ENCODE data around the gene PAPPA2. TPM values are rescaled to one million over a fixed set of nuclear protein-coding genes. Genes with fewer than 3 reads are reported as not detected.

The PAPPA2 gene
- total RNA-seq, 5 donors from 2014 or later (not counting 1 experiment from before 2014, with no cell fraction given) = 0.03 to 0.06 TPM; not detected in 3

DNA sequence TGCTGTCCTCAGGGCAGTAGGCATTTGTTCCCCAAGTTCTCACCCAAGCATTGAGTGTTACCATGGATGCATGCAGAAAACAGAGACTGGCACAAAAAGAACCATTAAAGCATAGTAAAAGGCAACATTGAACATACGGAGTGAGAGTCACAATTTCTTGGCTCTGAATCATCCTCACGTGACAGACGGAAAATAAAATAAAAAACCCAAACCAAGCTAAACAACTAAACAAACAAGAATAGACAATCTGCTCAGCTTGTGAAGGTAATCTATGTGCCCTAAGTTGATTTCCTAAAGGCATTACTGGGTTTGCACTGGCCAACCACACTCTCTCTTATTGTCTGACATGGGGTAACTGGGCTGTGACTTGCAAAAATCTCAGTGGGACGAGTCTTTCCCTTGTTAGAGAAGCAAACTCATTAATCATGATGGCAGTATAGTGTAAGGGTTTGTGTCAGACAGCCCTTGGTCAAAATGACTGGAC lies 395.5 kb downstream of the PAPPA2 start:
- peaks cover 6 to 14% of the 10 kb centered on the region in 2 donors for H3K27me3 Mint-ChIP-seq
- CTCF ChIA-PET = no interaction called here

DNA sequence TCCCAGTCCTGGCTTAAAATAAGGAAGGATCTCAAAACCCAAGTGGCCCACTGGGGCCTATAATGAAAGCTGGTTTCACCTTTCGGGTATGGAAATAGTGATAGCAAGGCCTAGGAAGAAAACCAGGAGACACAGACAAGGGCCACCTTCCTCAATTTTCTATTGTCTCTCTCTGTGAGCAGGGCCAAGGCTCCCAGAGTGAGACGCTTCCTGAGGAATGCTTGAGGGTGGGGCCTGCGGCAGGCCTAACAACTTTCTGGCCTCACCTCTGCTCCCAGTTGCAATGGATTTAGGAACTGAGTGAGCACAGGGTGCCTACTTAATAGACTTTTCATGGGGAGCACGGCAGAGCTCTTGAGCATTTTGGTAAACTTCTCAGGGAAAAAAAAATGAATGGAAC lies 400.6 kb downstream of the PAPPA2 start:
- Histone ChIP-seq H3K27me3 (replicated peaks in 1 of 2; ENCODE audit: control insufficient read depth in 2 of 2, extremely low read depth in 1 of 2, insufficient read depth in 2 of 2, low read length in 1 of 2) (no peaks in the 10 kb centered on the region), H3K9me3 (no peaks in the 10 kb centered on the region), H3K4me1 (ENCODE audit: control insufficient read depth in 1 of 2, extremely low read depth in 1 of 2, insufficient read depth in 2 of 2, low read length in 2 of 2) (no peaks in the 10 kb centered on the region), H3K27ac (ENCODE audit: low read length) (no peak overlapping the region), H3K36me3 (ENCODE audit: control insufficient read depth in 2 of 2, extremely low read depth in 1 of 2, insufficient read depth in 1 of 2, low read length in 1 of 2) (no peaks in the 10 kb centered on the region), H3K4me3 (ENCODE audit: control insufficient read depth in 1 of 2, extremely low read depth in 1 of 2, low read length in 1 of 2) (no peak overlapping the region)
- Mint-ChIP-seq H3K4me3 (no peak overlapping the region), H3K4me1 (no peaks in the 10 kb centered on the region), H3K9me3 (peaks cover 0 to 8% (median 0%) of the 10 kb centered on the region in 3 donors), H3K27ac (no peak overlapping the region), H3K27me3 (peaks cover 3 to 11% of the 10 kb centered on the region in 2 donors), H3K36me3 (no peaks in the 10 kb centered on the region)
- DNase-seq (no peak), ATAC-seq (replicated peaks in 1 of 4) (no peak)
- CTCF ChIA-PET = no interaction called here
- 100% methylated on average over 1 of the region's 4 CpGs for WGBS (ENCODE audit: insufficient coverage)
- POLR2A ChIA-PET = no interaction called here

More for the DNA sequence above, 395.5 kb downstream of the PAPPA2 start:
- WGBS (ENCODE audit: insufficient coverage) = 100% methylated on average over 1 of the region's 4 CpGs
- Mint-ChIP-seq H3K9me3 (peaks cover 0 to 17% (median 4%) of the 10 kb centered on the region in 3 donors), H3K36me3 (no peaks in the 10 kb centered on the region), H3K4me3 (no peak overlapping the region), H3K4me1 (no peaks in the 10 kb centered on the region), H3K27ac (no peak overlapping the region)
- ATAC-seq (replicated peaks in 1 of 4) = no peak
- H3K27me3 ChIP-seq (replicated peaks in 1 of 2; ENCODE audit: control insufficient read depth in 2 of 2, extremely low read depth in 1 of 2, insufficient read depth in 2 of 2, low read length in 1 of 2) = no peaks in the 10 kb centered on the region
- H3K4me3 ChIP-seq (ENCODE audit: control insufficient read depth in 1 of 2, extremely low read depth in 1 of 2, low read length in 1 of 2) = no peak overlapping the region
- H3K27ac ChIP-seq (ENCODE audit: low read length) = no peak overlapping the region
- no peaks in the 10 kb centered on the region for H3K4me1 ChIP-seq (ENCODE audit: control insufficient read depth in 1 of 2, extremely low read depth in 1 of 2, insufficient read depth in 2 of 2, low read length in 2 of 2)
- POLR2A ChIA-PET = no interaction called here
- no peak for DNase-seq
- H3K36me3 ChIP-seq (ENCODE audit: control insufficient read depth in 2 of 2, extremely low read depth in 1 of 2, insufficient read depth in 1 of 2, low read length in 1 of 2) = no peaks in the 10 kb centered on the region
- no peaks in the 10 kb centered on the region for H3K9me3 ChIP-seq

DNA sequence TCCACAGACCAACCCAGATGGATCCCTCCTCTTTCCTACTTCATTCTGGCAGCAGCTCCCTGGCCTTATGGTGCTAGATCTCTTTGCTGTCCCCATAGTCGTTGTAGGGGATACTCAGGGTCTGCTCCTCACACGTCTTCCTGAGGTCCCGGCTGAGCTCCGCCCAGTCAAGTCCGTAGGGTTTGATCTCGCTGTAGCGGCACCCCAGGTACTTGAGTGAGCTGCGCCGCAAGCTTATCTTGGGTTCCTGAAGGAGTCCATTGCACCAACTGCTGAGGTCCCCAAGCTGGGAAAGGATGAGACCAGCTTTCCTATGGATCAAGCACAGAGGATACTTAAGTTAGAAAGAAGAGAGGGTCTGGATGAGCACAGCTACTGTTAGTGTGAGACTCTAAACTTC lies 401.2 kb downstream of the PAPPA2 start:
- WGBS (ENCODE audit: insufficient coverage) = 95% methylated on average over 7 of the region's 9 CpGs
- ChIA-PET POLR2A (no interaction called here), CTCF (no interaction called here)
- Mint-ChIP-seq H3K4me1 (no peaks in the 10 kb centered on the region), H3K36me3 (no peaks in the 10 kb centered on the region), H3K27ac (no peak overlapping the region), H3K27me3 (peaks cover 3 to 11% of the 10 kb centered on the region in 2 donors), H3K9me3 (peaks cover 0 to 8% (median 0%) of the 10 kb centered on the region in 3 donors), H3K4me3 (no peak overlapping the region)
- DNase-seq = no peak
- no peaks in the 10 kb centered on the region for H3K27me3 ChIP-seq (replicated peaks in 1 of 2; ENCODE audit: control insufficient read depth in 2 of 2, extremely low read depth in 1 of 2, insufficient read depth in 2 of 2, low read length in 1 of 2)
- H3K4me3 ChIP-seq (ENCODE audit: control insufficient read depth in 1 of 2, extremely low read depth in 1 of 2, low read length in 1 of 2) = no peak overlapping the region
- H3K9me3 ChIP-seq = no peaks in the 10 kb centered on the region
- no peaks in the 10 kb centered on the region for H3K36me3 ChIP-seq (ENCODE audit: control insufficient read depth in 2 of 2, extremely low read depth in 1 of 2, insufficient read depth in 1 of 2, low read length in 1 of 2)
- H3K4me1 ChIP-seq (ENCODE audit: control insufficient read depth in 1 of 2, extremely low read depth in 1 of 2, insufficient read depth in 2 of 2, low read length in 2 of 2) = no peaks in the 10 kb centered on the region
- no peak overlapping the region for H3K27ac ChIP-seq (ENCODE audit: low read length)
- ATAC-seq (replicated peaks in 1 of 4) = no peak

DNA sequence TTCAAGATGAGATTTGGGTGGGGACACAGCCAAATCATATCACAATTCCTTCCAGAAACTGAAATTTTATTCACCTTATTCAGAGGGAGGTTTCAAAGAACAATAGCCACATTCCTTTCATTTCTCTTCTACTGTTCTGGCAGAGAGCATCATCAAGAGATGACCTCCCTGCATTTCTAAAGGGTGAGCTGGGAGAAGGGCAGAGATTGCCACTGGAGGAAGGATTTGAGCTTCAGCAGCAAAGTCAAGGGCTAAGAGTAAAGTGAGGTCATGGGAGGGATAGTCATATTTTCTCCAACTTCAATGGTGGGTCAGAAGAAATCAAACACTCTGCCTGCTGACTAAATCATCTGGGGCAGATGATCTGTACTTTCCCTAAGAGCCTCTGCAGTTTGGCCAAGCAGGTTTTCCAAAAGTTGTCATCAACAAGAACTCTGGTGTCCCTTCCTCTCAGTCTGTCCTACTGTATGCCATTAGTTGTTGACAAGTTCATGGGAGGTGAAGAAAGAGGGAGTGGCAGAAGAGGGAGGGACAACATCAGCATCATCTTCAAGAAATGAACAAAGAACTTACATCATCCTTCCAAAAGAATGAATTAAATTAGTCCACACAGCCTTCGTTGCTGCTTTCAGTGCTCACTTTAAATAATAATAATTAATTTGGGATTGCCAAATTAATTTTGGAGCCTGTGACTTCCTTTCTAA lies 403.2 kb downstream of the PAPPA2 start:
- Histone ChIP-seq H3K36me3 (ENCODE audit: control insufficient read depth in 2 of 2, extremely low read depth in 1 of 2, insufficient read depth in 1 of 2, low read length in 1 of 2) (no peaks in the 10 kb centered on the region), H3K27me3 (replicated peaks in 1 of 2; ENCODE audit: control insufficient read depth in 2 of 2, extremely low read depth in 1 of 2, insufficient read depth in 2 of 2, low read length in 1 of 2) (peaks cover 0 to 2% of the 10 kb centered on the region in 2 experiments), H3K9me3 (no peaks in the 10 kb centered on the region), H3K4me1 (ENCODE audit: control insufficient read depth in 1 of 2, extremely low read depth in 1 of 2, insufficient read depth in 2 of 2, low read length in 2 of 2) (no peaks in the 10 kb centered on the region), H3K27ac (ENCODE audit: low read length) (no peak overlapping the region), H3K4me3 (ENCODE audit: control insufficient read depth in 1 of 2, extremely low read depth in 1 of 2, low read length in 1 of 2) (no peak overlapping the region)
- Mint-ChIP-seq H3K9me3 (peaks cover 0 to 8% (median 0%) of the 10 kb centered on the region in 3 donors), H3K27ac (no peak overlapping the region), H3K4me3 (no peak overlapping the region), H3K4me1 (no peaks in the 10 kb centered on the region), H3K36me3 (no peaks in the 10 kb centered on the region), H3K27me3 (peaks cover 3 to 19% of the 10 kb centered on the region in 2 donors)
- ATAC-seq (replicated peaks in 1 of 4) = no peak
- CTCF ChIA-PET = no interaction called here
- WGBS (ENCODE audit: insufficient coverage) = no CpG with 5 or more reads among the region's 1 CpG
- no peak for DNase-seq
- POLR2A ChIA-PET = no interaction called here

DNA sequence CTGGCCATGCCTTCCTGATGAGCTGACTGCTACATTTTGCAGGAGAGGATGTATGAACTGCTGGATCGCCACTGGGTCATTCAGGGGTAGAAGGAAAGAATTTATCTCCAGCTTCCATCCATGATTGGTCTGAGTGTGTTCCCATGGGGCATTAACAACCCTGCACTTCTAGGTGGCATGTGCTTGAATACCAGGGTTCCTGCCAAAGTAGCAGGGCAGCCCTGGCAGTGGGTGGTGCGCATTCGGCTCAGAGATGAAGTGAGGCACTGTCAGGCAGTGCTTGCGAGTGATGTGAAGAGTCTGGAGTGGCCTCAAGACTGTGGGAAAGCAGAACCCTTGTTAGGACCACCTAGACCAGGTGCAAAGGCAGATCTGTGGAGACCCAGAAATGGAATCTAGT lies 406.6 kb downstream of the PAPPA2 start:
- CTCF ChIA-PET = no interaction called here
- Histone ChIP-seq H3K4me1 (ENCODE audit: control insufficient read depth in 1 of 2, extremely low read depth in 1 of 2, insufficient read depth in 2 of 2, low read length in 2 of 2) (no peaks in the 10 kb centered on the region), H3K9me3 (no peaks in the 10 kb centered on the region), H3K36me3 (ENCODE audit: control insufficient read depth in 2 of 2, extremely low read depth in 1 of 2, insufficient read depth in 1 of 2, low read length in 1 of 2) (no peaks in the 10 kb centered on the region), H3K27ac (ENCODE audit: low read length) (no peak overlapping the region), H3K27me3 (replicated peaks in 1 of 2; ENCODE audit: control insufficient read depth in 2 of 2, extremely low read depth in 1 of 2, insufficient read depth in 2 of 2, low read length in 1 of 2) (peaks cover 0 to 2% of the 10 kb centered on the region in 2 experiments), H3K4me3 (ENCODE audit: control insufficient read depth in 1 of 2, extremely low read depth in 1 of 2, low read length in 1 of 2) (no peak overlapping the region)
- H3K9me3 Mint-ChIP-seq = no peaks in the 10 kb centered on the region
- no peak overlapping the region for H3K4me3 Mint-ChIP-seq
- no peak for DNase-seq
- POLR2A ChIA-PET = no interaction called here
- 77% methylated on average over 4 of the region's 4 CpGs for WGBS (ENCODE audit: insufficient coverage)
- no peaks in the 10 kb centered on the region for H3K36me3 Mint-ChIP-seq
- ATAC-seq (replicated peaks in 1 of 4) = no peak
- H3K4me1 Mint-ChIP-seq = no peaks in the 10 kb centered on the region
- H3K27ac Mint-ChIP-seq = no peak overlapping the region
- H3K27me3 Mint-ChIP-seq = peaks cover 4 to 20% of the 10 kb centered on the region in 2 donors

DNA sequence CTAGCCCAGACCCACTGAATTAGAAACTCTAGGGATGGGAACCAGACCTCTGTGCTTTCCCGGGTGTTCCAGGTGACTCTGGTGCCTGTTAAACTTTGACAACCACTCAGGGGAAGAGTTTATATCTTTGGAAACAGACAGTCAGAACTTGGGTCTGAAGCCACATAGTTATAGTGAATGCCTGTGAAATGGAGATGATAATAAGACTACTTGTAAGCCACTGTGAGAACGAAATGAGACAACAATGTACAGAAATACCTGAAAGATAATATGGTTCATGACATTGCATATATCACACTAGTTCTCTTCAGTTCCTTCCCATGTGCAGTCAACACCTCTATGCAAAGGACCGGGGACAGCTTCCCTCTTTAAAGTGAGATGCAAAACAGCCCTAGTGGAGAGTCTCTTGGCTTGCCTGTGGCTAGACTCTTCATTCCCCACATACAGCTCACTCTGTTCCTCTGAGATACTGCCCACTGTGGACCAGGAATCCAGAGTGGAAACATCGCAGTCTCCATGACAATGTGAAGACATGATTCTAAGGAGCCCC lies 414.1 kb downstream of the PAPPA2 start:
- POLR2A ChIA-PET = no interaction called here
- H3K27me3 Mint-ChIP-seq = peaks cover 6 to 12% of the 10 kb centered on the region in 2 donors
- no peak for ATAC-seq (replicated peaks in 1 of 4)
- WGBS (ENCODE audit: insufficient coverage) = 67% methylated on average over 2 of the region's 4 CpGs
- Histone ChIP-seq H3K4me1 (ENCODE audit: control insufficient read depth in 1 of 2, extremely low read depth in 1 of 2, insufficient read depth in 2 of 2, low read length in 2 of 2) (no peaks in the 10 kb centered on the region), H3K9me3 (no peaks in the 10 kb centered on the region), H3K4me3 (ENCODE audit: control insufficient read depth in 1 of 2, extremely low read depth in 1 of 2, low read length in 1 of 2) (no peak overlapping the region), H3K27ac (ENCODE audit: low read length) (no peak overlapping the region), H3K27me3 (replicated peaks in 1 of 2; ENCODE audit: control insufficient read depth in 2 of 2, extremely low read depth in 1 of 2, insufficient read depth in 2 of 2, low read length in 1 of 2) (peaks cover 0 to 3% of the 10 kb centered on the region in 2 experiments), H3K36me3 (ENCODE audit: control insufficient read depth in 2 of 2, extremely low read depth in 1 of 2, insufficient read depth in 1 of 2, low read length in 1 of 2) (no peaks in the 10 kb centered on the region)
- CTCF ChIA-PET = no interaction called here
- no peaks in the 10 kb centered on the region for H3K36me3 Mint-ChIP-seq
- no peak for DNase-seq
- no peak overlapping the region for H3K4me3 Mint-ChIP-seq
- no peak overlapping the region for H3K27ac Mint-ChIP-seq
- H3K9me3 Mint-ChIP-seq = no peaks in the 10 kb centered on the region
- H3K4me1 Mint-ChIP-seq = no peaks in the 10 kb centered on the region
